UCSD-AML1 (cell line): ENCODE measurements around the gene ZHX3.

Experiments
- DNase-seq: peaks from one replicate; lab custom pipeline; 2025; ENCODE audit not compliant: unreplicated experiment; lab: John Stamatoyannopoulos, UW

ZHX3 gene

GRCh38 chr20:41304424-41305079 lies 13.0 kb downstream of the ZHX3 start:
- no peak for DNase-seq

- no peak for DNase-seq
Observed at GRCh38 chr20:41304002-41304401, 13.5 kb downstream of the ZHX3 start.

GRCh38 chr20:41300886-41301285 lies 16.6 kb downstream of the ZHX3 start:
- no peak for DNase-seq

- no peak for DNase-seq
Observed at GRCh38 chr20:41300383-41300782, 17.1 kb downstream of the ZHX3 start.

GRCh38 chr20:41299899-41300298 lies 17.6 kb downstream of the ZHX3 start:
- no peak for DNase-seq

- DNase-seq = no peak
Observed at GRCh38 chr20:41293269-41294037, 24.1 kb downstream of the ZHX3 start.

- DNase-seq = no peak
Observed at GRCh38 chr20:41290804-41291389, 26.6 kb downstream of the ZHX3 start.

- DNase-seq = no peak
Observed at GRCh38 chr20:41287327-41287726, 30.2 kb downstream of the ZHX3 start.

GRCh38 chr20:41286240-41286851 lies 31.2 kb downstream of the ZHX3 start:
- no peak for DNase-seq

- no peak for DNase-seq
Observed at GRCh38 chr20:41279546-41280225, 37.8 kb downstream of the ZHX3 start.

GRCh38 chr20:41278936-41279335 lies 38.6 kb downstream of the ZHX3 start:
- no peak for DNase-seq

GRCh38 chr20:41277049-41277448 lies 40.5 kb downstream of the ZHX3 start:
- no peak for DNase-seq

GRCh38 chr20:41276317-41276751 lies 41.2 kb downstream of the ZHX3 start:
- no peak for DNase-seq

- no peak for DNase-seq
Observed at GRCh38 chr20:41275301-41275731, 42.2 kb downstream of the ZHX3 start.

GRCh38 chr20:41274152-41274551 lies 43.4 kb downstream of the ZHX3 start:
- no peak for DNase-seq

- no peak for DNase-seq
Observed at GRCh38 chr20:41273445-41273844, 44.1 kb downstream of the ZHX3 start.

- no peak for DNase-seq
Observed at GRCh38 chr20:41272339-41272738, 45.2 kb downstream of the ZHX3 start.

GRCh38 chr20:41268917-41269652 lies 48.4 kb downstream of the ZHX3 start:
- no peak for DNase-seq

- no peak for DNase-seq
Observed at GRCh38 chr20:41268402-41268801, 49.1 kb downstream of the ZHX3 start.

- DNase-seq = no peak
Observed at GRCh38 chr20:41265938-41266337, 51.6 kb downstream of the ZHX3 start.
